ENCODE data around the gene NAT9. TPM values are rescaled to one million over a fixed set of nuclear protein-coding genes. Genes with fewer than 3 reads are reported as not detected.

The NAT9 gene
- total and polyA plus RNA-seq, 5 donors from 2014 or later, result 16.2 to 35.4 (median 18.7) TPM

DNA sequence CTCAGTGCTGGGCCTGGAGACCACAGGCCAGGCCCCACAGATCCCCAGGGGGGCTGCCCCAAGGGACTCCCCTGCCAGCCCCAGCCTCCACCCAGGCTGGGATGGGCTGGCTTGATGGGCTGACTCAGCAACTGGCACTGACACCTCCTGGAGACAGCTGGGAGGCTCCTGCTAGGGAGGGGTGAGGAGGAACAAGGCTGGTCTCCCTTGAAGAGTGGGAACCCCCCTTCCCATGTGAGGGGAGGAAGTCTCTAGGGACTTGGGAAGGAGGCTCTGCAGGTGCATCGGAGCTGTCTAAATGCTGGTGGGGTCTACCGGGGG lies 17.3 kb downstream of the NAT9 start:
- Mint-ChIP-seq H3K4me3 (peak overlapping the region; percentile 82 to 88 (median 86)), H3K9me3 (no peaks in the 10 kb centered on the region), H3K27me3 (no peaks in the 10 kb centered on the region), H3K4me1 (peaks cover 4 to 88% (median 32%) of the 10 kb centered on the region in 4 donors), H3K36me3 (peaks cover 7% of the 10 kb centered on the region), H3K27ac (peak overlapping the region; percentile 56 to 88 (median 88))
- H3K9me3 ChIP-seq (ENCODE audit: control insufficient read depth in 2 of 2, low read length in 2 of 2), result no peaks in the 10 kb centered on the region
- DNase-seq (no peak), ATAC-seq (ENCODE audit: low read depth in 2 of 2) (peak in 1 of 2 donors; percentile 7)
- H3K27me3 ChIP-seq (ENCODE audit: control insufficient read depth, insufficient read depth, low read length), result no peaks in the 10 kb centered on the region
- H3K27ac ChIP-seq (ENCODE audit: insufficient read depth, low read length, poor library complexity, severe bottlenecking), result peak overlapping the region; percentile 68
- peaks cover 20% of the 10 kb centered on the region for H3K36me3 ChIP-seq (ENCODE audit: control insufficient read depth, insufficient read depth, low read length)
- H3K4me1 ChIP-seq (ENCODE audit: control insufficient read depth, insufficient read depth, low read length, poor library complexity, severe bottlenecking), result peaks cover 90% of the 10 kb centered on the region
- H3K4me3 ChIP-seq (ENCODE audit: low read depth, low read length), result peak overlapping the region; percentile 59

DNA sequence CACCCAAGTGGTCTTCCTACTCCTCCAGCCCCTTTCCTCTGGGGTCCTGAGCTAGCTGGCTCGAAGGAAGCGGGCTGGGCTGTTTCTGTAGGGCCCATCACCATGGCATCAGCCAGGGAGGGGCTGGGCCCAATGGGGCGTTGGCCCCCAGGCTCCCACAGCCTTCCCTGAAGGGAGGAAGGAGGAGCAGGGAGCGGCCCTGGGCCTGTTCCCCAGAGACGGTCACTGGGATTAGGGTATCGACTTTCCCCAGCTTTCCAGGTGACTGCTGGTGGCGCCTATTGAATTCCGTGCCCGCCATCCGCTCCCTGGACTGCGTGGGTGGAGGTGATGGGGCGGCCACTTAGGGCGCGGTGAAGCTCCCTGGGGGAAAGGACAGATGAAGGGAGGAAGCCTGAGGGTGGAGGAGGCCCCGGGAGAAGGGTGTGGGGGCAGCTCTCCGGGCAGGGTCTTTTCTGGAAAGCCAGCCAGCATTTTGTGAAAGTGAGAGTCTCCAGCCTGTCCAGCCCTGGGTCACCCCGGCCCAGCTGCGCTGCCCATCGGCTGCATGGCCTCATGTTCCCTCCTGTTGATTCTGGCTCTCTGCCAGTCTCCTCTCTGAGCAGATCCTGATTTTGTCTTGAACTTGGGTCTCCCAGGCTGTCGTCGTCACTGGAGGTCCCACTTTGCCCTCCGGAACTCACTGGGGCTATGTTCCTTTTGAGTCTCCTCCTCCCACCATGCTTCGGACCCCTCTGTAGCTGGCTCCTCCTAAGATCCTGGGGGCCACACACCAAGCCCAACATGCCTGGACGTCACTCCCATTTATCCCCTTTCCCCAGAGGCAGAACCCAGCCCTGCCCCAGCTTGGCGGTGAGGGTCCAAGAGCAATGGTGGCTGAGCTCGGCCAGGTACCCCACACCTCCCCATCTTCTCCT lies 18.0 kb downstream of the NAT9 start:
- peaks cover 4 to 93% (median 37%) of the 10 kb centered on the region in 4 donors for H3K4me1 Mint-ChIP-seq
- H3K36me3 Mint-ChIP-seq, result peaks cover 10% of the 10 kb centered on the region
- no peak for DNase-seq
- H3K36me3 ChIP-seq (ENCODE audit: control insufficient read depth, insufficient read depth, low read length), result peaks cover 16% of the 10 kb centered on the region
- H3K27me3 Mint-ChIP-seq, result no peaks in the 10 kb centered on the region
- peak overlapping the region; percentile 43 for H3K4me3 ChIP-seq (ENCODE audit: low read depth, low read length)
- H3K9me3 ChIP-seq (ENCODE audit: control insufficient read depth in 2 of 2, low read length in 2 of 2), result no peaks in the 10 kb centered on the region
- ATAC-seq (ENCODE audit: low read depth in 2 of 2), result no peak
- H3K4me3 Mint-ChIP-seq, result peak overlapping the region; percentile 82 to 88 (median 86)
- H3K4me1 ChIP-seq (ENCODE audit: control insufficient read depth, insufficient read depth, low read length, poor library complexity, severe bottlenecking), result peaks cover 93% of the 10 kb centered on the region
- no peaks in the 10 kb centered on the region for H3K27me3 ChIP-seq (ENCODE audit: control insufficient read depth, insufficient read depth, low read length)
- peak overlapping the region; percentile 88 to 94 (median 88) for H3K27ac Mint-ChIP-seq
- H3K9me3 Mint-ChIP-seq, result no peaks in the 10 kb centered on the region
- peak overlapping the region; percentile 68 for H3K27ac ChIP-seq (ENCODE audit: insufficient read depth, low read length, poor library complexity, severe bottlenecking)

DNA sequence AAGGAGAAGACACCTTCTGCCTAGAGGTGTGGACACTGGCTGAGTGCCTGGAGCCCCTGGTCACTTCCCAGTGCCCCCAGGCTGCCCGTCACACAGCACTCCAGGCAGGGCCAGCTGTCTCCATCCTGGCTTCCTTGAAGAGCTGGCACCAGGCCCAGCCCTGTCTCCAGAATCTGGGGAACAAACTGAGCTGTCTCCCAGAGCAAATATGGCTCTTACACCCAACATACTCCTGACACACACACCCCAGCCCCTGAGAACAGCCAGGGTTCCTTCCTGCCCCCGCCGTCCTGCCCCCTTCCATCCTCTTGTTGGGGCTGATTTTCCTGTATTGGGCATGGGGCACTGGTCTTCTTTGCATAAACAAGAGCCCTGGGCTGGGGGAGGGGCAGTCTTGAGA lies 18.6 kb downstream of the NAT9 start:
- H3K4me1 Mint-ChIP-seq, result peaks cover 8 to 93% (median 43%) of the 10 kb centered on the region in 4 donors

DNA sequence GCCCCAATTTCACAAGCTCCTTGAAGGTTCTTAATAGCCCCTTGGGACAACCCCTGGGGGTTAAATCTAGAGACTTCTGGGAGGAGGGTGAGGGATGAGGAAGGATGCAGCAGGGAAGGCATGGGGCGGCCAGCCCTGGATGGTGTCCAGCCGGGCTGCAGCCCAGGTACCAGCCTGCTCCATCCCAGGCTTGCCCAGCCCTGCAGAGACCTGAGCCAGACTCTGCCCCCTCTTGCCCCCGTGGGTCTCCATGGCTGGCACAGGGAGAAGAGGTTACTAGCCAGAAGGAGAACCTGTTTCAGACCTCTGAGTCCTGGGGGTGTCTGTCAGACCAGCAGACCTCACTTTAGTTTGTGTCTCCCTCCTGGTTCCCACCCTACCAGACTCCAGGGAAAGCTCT lies 19.3 kb downstream of the NAT9 start:
- peak overlapping the region; percentile 80 to 90 (median 88) for H3K27ac Mint-ChIP-seq
- peaks cover 19% of the 10 kb centered on the region for H3K36me3 Mint-ChIP-seq
- H3K4me1 ChIP-seq (ENCODE audit: control insufficient read depth, insufficient read depth, low read length, poor library complexity, severe bottlenecking), result peaks cover 100% of the 10 kb centered on the region
- peaks cover 12% of the 10 kb centered on the region for H3K36me3 ChIP-seq (ENCODE audit: control insufficient read depth, insufficient read depth, low read length)
- H3K4me3 Mint-ChIP-seq, result peak overlapping the region; percentile 61 to 76 (median 61)
- no peaks in the 10 kb centered on the region for H3K9me3 ChIP-seq (ENCODE audit: control insufficient read depth in 2 of 2, low read length in 2 of 2)
- peaks cover 10 to 98% (median 48%) of the 10 kb centered on the region in 4 donors for H3K4me1 Mint-ChIP-seq
- no peak for ATAC-seq (ENCODE audit: low read depth in 2 of 2)
- H3K27me3 ChIP-seq (ENCODE audit: control insufficient read depth, insufficient read depth, low read length), result no peaks in the 10 kb centered on the region
- H3K27me3 Mint-ChIP-seq, result no peaks in the 10 kb centered on the region
- H3K27ac ChIP-seq (ENCODE audit: insufficient read depth, low read length, poor library complexity, severe bottlenecking), result peak overlapping the region; percentile 68
- peak overlapping the region; percentile 53 for H3K4me3 ChIP-seq (ENCODE audit: low read depth, low read length)
- no peaks in the 10 kb centered on the region for H3K9me3 Mint-ChIP-seq
- DNase-seq, result no peak

More for the DNA sequence above, 18.6 kb downstream of the NAT9 start:
- peaks cover 96% of the 10 kb centered on the region for H3K4me1 ChIP-seq (ENCODE audit: control insufficient read depth, insufficient read depth, low read length, poor library complexity, severe bottlenecking)
- no peak overlapping the region for H3K4me3 ChIP-seq (ENCODE audit: low read depth, low read length)
- H3K4me3 Mint-ChIP-seq, result peak overlapping the region; percentile 43 to 85 (median 69)
- peaks cover 17% of the 10 kb centered on the region for H3K36me3 Mint-ChIP-seq
- H3K27ac ChIP-seq (ENCODE audit: insufficient read depth, low read length, poor library complexity, severe bottlenecking), result peak overlapping the region; percentile 68
- DNase-seq (no peak), ATAC-seq (ENCODE audit: low read depth in 2 of 2) (no peak)
- H3K36me3 ChIP-seq (ENCODE audit: control insufficient read depth, insufficient read depth, low read length), result peaks cover 14% of the 10 kb centered on the region
- no peaks in the 10 kb centered on the region for H3K9me3 Mint-ChIP-seq
- peak overlapping the region; percentile 25 to 94 (median 80) for H3K27ac Mint-ChIP-seq
- no peaks in the 10 kb centered on the region for H3K9me3 ChIP-seq (ENCODE audit: control insufficient read depth in 2 of 2, low read length in 2 of 2)
- H3K27me3 Mint-ChIP-seq, result no peaks in the 10 kb centered on the region
- H3K27me3 ChIP-seq (ENCODE audit: control insufficient read depth, insufficient read depth, low read length), result no peaks in the 10 kb centered on the region

DNA sequence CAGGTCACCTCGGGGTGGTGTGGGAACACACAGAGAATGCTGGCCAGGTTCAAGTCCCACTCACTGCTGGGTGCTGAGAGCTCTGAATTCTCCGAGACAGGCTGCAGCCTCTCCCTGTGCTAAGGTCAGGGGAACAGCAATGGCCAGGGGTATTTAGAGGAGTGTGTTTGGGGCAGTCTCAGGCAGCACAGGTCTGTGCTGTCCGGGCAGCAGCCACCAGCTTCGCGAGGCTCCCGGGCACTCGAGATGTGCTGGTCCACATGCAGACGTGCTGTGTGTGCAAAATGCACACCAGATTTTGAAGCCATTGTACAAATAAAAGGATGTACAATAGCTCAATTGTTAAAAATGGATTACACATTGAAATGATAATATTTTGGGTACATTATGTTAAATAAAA lies 20.6 kb downstream of the NAT9 start:
- Histone ChIP-seq H3K36me3 (ENCODE audit: control insufficient read depth, insufficient read depth, low read length) (peaks cover 11% of the 10 kb centered on the region), H3K27me3 (ENCODE audit: control insufficient read depth, insufficient read depth, low read length) (no peaks in the 10 kb centered on the region), H3K4me3 (ENCODE audit: low read depth, low read length) (peak overlapping the region; percentile 48), H3K27ac (ENCODE audit: insufficient read depth, low read length, poor library complexity, severe bottlenecking) (peak overlapping the region; percentile 29), H3K9me3 (ENCODE audit: control insufficient read depth in 2 of 2, low read length in 2 of 2) (no peaks in the 10 kb centered on the region), H3K4me1 (ENCODE audit: control insufficient read depth, insufficient read depth, low read length, poor library complexity, severe bottlenecking) (peaks cover 99% of the 10 kb centered on the region)
- ATAC-seq (ENCODE audit: low read depth in 2 of 2) (no peak), DNase-seq (no peak)
- peaks cover 10 to 97% (median 60%) of the 10 kb centered on the region in 4 donors for H3K4me1 Mint-ChIP-seq
- peaks cover 0 to 2% (median 0%) of the 10 kb centered on the region in 7 donors for H3K9me3 Mint-ChIP-seq
- no peaks in the 10 kb centered on the region for H3K27me3 Mint-ChIP-seq
- H3K27ac Mint-ChIP-seq, result peak overlapping the region; percentile 38 to 98 (median 83)
- H3K36me3 Mint-ChIP-seq, result peaks cover 29% of the 10 kb centered on the region
- peak overlapping the region in 3 of 4 donors; percentile 87 to 99 (median 98) for H3K4me3 Mint-ChIP-seq

DNA sequence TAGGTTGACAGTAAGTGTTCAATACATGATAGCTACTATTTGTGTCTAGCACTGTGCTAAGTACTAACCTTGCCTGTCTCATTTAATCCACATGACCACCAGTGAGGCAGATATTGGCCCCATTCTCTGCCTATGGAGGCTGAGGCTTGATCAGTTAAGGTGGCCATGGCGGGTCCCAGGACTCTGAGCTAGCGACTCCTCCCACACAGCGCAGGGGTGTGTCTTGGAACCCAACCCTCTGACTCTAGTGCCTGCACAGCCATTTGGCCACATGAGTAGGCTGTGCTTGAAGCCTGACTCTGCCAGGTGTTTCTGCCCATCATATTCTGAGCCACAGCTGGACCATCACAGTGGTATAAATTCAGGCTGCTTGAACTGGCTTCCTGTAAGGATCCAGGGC lies 21.3 kb downstream of the NAT9 start:
- Mint-ChIP-seq H3K36me3 (peaks cover 29% of the 10 kb centered on the region), H3K9me3 (peaks cover 0 to 2% (median 0%) of the 10 kb centered on the region in 7 donors), H3K27me3 (no peaks in the 10 kb centered on the region), H3K4me3 (peak overlapping the region; percentile 68 to 99 (median 92)), H3K4me1 (peaks cover 10 to 92% (median 59%) of the 10 kb centered on the region in 4 donors), H3K27ac (peak overlapping the region; percentile 83 to 99 (median 98))
- Histone ChIP-seq H3K27me3 (ENCODE audit: control insufficient read depth, insufficient read depth, low read length) (no peaks in the 10 kb centered on the region), H3K4me1 (ENCODE audit: control insufficient read depth, insufficient read depth, low read length, poor library complexity, severe bottlenecking) (peaks cover 97% of the 10 kb centered on the region), H3K9me3 (ENCODE audit: control insufficient read depth in 2 of 2, low read length in 2 of 2) (no peaks in the 10 kb centered on the region), H3K4me3 (ENCODE audit: low read depth, low read length) (peak overlapping the region; percentile 48), H3K36me3 (ENCODE audit: control insufficient read depth, insufficient read depth, low read length) (peaks cover 11% of the 10 kb centered on the region), H3K27ac (ENCODE audit: insufficient read depth, low read length, poor library complexity, severe bottlenecking) (peak overlapping the region; percentile 29)
- DNase-seq, result no peak
- no peak for ATAC-seq (ENCODE audit: low read depth in 2 of 2)

DNA sequence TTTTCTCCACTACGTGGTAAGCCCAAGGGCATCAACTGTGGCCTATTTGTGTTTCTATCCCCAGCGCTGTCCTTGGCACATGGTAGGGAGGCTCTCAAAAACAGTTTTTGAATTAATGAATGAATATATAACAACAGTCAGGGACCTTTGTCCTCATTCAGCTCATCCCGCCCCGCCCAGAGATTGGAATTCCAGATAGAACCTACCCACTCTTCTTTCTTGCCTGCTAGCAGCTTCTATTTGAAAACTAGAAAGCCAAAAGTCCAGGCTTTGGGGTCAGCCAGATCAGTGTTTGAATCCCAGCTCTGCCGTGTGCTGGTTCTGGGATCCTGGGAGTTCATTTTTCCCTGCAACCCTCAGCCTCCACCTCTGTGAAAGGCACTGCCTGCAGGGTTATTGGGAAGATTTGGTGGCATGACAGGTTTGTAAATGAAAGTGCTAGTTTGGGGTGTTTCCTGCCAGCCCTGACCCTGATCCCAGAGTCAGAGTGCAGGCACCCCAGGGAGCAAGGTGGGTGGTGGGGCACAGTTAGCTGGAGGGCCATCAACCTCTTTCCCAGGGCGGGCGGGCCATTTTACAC lies 23.2 kb downstream of the NAT9 start:
- Histone ChIP-seq H3K27me3 (ENCODE audit: control insufficient read depth, insufficient read depth, low read length) (no peaks in the 10 kb centered on the region), H3K36me3 (ENCODE audit: control insufficient read depth, insufficient read depth, low read length) (peaks cover 11% of the 10 kb centered on the region), H3K4me3 (ENCODE audit: low read depth, low read length) (peak overlapping the region; percentile 86), H3K9me3 (ENCODE audit: control insufficient read depth in 2 of 2, low read length in 2 of 2) (no peaks in the 10 kb centered on the region), H3K27ac (ENCODE audit: insufficient read depth, low read length, poor library complexity, severe bottlenecking) (peak overlapping the region; percentile 47), H3K4me1 (ENCODE audit: control insufficient read depth, insufficient read depth, low read length, poor library complexity, severe bottlenecking) (peaks cover 80% of the 10 kb centered on the region)
- Mint-ChIP-seq H3K4me3 (peak overlapping the region; percentile 91 to 99 (median 98)), H3K9me3 (peaks cover 0 to 2% (median 0%) of the 10 kb centered on the region in 7 donors), H3K27me3 (no peaks in the 10 kb centered on the region), H3K36me3 (peaks cover 33% of the 10 kb centered on the region), H3K4me1 (peaks cover 10 to 73% (median 46%) of the 10 kb centered on the region in 4 donors), H3K27ac (peak overlapping the region; percentile 95 to 99 (median 98))
- DNase-seq (no peak), ATAC-seq (ENCODE audit: low read depth in 2 of 2) (no peak)
